Adrenal gland (tissue), 12 donors: ENCODE data around the gene UGDH. TPM values are rescaled to one million over a fixed set of nuclear protein-coding genes. Genes with fewer than 3 reads are reported as not detected.

Source experiments
- DNase-seq, 7 donors: peaks; one replicate each; pipeline ENCODE4 v3.0.0-alpha.2; 2019 to 2020
- H3K27ac ChIP-seq, 5 donors: fragments of 200-600 bp; sonication (generic) in 4 of 5; 1 replicate in 3 of 5; 2 replicates in 2 of 5; pipeline versions ENCODE4 v1.5.1 to v1.8.0; 2016 to 2020; ENCODE audit warnings: mild to moderate bottlenecking in 1 of 5
- H3K27me3 ChIP-seq: fragments of 200-600 bp; 2 replicates; pipeline ENCODE4 v1.8.0; 2021
- H3K36me3 ChIP-seq, 2 donors: fragments of 200-600 bp; replicated peaks in 1 of 2; 1 replicate in 1 of 2; 2 replicates in 1 of 2; pipeline versions ENCODE4 v1.5.1 to v1.8.0; 2018 to 2022
- H3K4me1 ChIP-seq, 2 donors: fragments of 200-600 bp; replicated peaks in 1 of 2; 1 replicate in 1 of 2; 2 replicates in 1 of 2; pipeline versions ENCODE4 v1.5.1 to v1.8.0; 2018 to 2021
- H3K4me3 ChIP-seq, 4 donors: fragments of 200-600 bp; sonication (generic) in 3 of 4; one replicate each; pipeline ENCODE4 v1.5.1; 2016 to 2018
- H3K9me3 ChIP-seq, 3 donors: fragments of 200-600 bp; sonication (generic) in 1 of 3; replicated peaks in 1 of 3; 1 replicate in 2 of 3; 2 replicates in 1 of 3; pipeline versions ENCODE4 v1.5.1 to v1.8.0; 2016 to 2021
- CTCF ChIP-seq, 6 experiments: fragments of 450-650 bp in 4 of 6; fragments of 200-600 bp in 2 of 6; sonication (generic) in 1 of 6; IDR thresholded peaks; 1 replicate in 5 of 6; 2 replicates in 1 of 6; pipeline versions ENCODE4 v1.5.1 to v1.8.0; 2016 to 2021; ENCODE audit warnings: antibody characterized with exemption in 6 of 6, mild to moderate bottlenecking in 2 of 6, moderate library complexity in 1 of 6
- POLR2A ChIP-seq, 2 donors: fragments of 450-650 bp; IDR thresholded peaks; one replicate each; pipeline ENCODE4 v1.6.1; 2017; ENCODE audit warnings: antibody characterized with exemption in 2 of 2, mild to moderate bottlenecking in 2 of 2, moderate library complexity in 1 of 2
- WGBS, 4 donors: extraction: QIAGEN DNeasy Blood & Tissue Kit in 2 of 4; methylation state at CpG; one replicate each; pipeline versions ENCODE4 v1.1.5 to v1.1.7; 2013 to 2017; 5-methylcytosine and 5-hydroxymethylcytosine counted together
- intact Hi-C, 2 donors: fragments of 100-400 bp; cut with DNase I; formaldehyde crosslinking; loops; one replicate each; pipeline versions ENCODE4 v1.14.1 to v1.15.0; 2022 to 2023
- polyA plus RNA-seq, 3 donors: library from polyadenylated mRNA; stranded (reverse); fragments of 200-250 nt in 2 of 3; fragments of 350-450 nt in 1 of 3; fragmentation: Illumina TruSeq in 1 of 3; extraction: RNeasy Lipid Tissue Mini Kit (QIAGEN cat#74804) in 1 of 3; gene quantifications; one replicate each; pipeline ENCODE4 v1.2.3, GENCODE V29; 2013 to 2014
- total RNA-seq, 9 donors: library from RNA; depleted of rRNA in 4 of 9; stranded (reverse); fragments of >200 nt in 4 of 9; fragments of 120-200 nt in 1 of 9; fragmentation: NEBNext Ultra II Directional in 1 of 9; extraction: Animal tissue kit (Norgen Biotek cat#: 25700) in 1 of 9; gene quantifications; one replicate each; pipeline versions ENCODE4 v1.1.0 to v1.2.4, GENCODE V29; 2013 to 2023
- donor health status: healthy with polysubstance abuse.
- donor health status: Bipolar disorder and iron deficiency.
- donor health status: DM: yes; HTN: yes; CAD: no.
- donor health status: DM: no; HTN: no; CAD: no.
- donor health status: DM: no; HTN: no; CAD: no.
- donor health status: DM: yes; HTN: yes; CAD: no.

The UGDH gene
- total and polyA plus RNA-seq, 12 donors, result 10.6 to 93.3 (median 47.5) TPM

DNA sequence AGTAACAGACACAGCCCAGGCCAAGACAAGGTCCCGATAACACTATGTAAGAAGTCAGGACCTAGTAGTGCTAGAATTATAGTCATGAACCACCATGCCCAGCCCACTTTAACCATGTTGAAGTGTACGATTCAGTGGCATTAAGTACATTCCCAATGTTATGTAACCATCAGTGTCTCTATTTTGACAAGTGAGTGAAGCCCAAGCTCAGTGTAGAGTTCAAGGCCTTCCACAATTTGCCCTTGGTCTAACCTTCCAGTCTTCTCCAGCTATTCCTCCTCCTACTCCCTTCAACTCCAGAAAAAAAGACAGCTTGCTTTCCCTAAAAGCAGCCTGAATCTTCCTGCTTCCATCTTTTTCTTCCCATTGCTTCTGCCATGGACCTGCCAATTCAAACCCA is 36.9 kb downstream of the UGDH start:
- no peaks in the 10 kb centered on the region for H3K27me3 ChIP-seq
- WGBS, 4 donors, result 70 to 90% (median 82%) methylated on average over 2 of the region's 2 CpGs
- DNase-seq, result no peak
- H3K4me3 ChIP-seq, result no peak overlapping the region
- H3K9me3 ChIP-seq, result no peaks in the 10 kb centered on the region
- intact Hi-C loops, result no loop called here
- no peaks in the 10 kb centered on the region for H3K4me1 ChIP-seq
- TF ChIP-seq POLR2A (IDR thresholded peaks at IDR 0.05), result no peak
- no peak for TF ChIP-seq CTCF (IDR thresholded peaks at IDR 0.05)
- H3K27ac ChIP-seq, result no peak overlapping the region
- H3K36me3 ChIP-seq, result no peaks in the 10 kb centered on the region

DNA sequence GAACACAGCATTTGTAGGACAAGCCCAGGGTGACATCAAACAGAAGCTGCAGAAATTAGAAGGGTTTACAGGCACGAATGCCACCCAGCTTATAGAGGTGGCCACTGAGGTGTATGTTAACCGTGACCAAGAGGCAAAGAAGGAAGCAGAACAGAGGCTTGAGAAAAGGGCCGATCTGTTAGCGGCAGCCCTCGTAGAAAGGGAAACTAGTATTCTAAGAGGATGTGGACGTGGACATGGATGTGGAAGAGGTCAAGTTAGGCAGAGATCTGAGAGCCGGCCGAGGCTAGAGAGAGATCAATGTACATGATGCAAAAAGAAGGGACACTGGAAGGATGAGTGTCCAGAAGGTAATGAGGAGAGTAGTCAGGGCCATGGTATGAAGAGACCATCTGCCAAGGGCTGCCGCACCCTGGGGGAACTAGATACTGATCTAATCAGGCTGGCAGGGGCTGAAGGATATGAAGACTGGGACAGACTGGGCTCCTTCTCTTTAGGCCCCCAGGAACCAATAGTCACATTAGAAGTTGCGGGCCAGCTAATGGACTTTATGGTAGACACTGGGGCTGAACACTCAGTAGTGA is 40.9 kb downstream of the UGDH start:
- Histone ChIP-seq H3K4me1 (no peaks in the 10 kb centered on the region), H3K9me3 (no peaks in the 10 kb centered on the region), H3K36me3 (no peaks in the 10 kb centered on the region), H3K27me3 (no peaks in the 10 kb centered on the region), H3K27ac (no peak overlapping the region), H3K4me3 (no peak overlapping the region)
- intact Hi-C loops, result no loop called here
- DNase-seq, result no peak
- WGBS, 4 donors, result 74 to 80% (median 76%) methylated on average over 10 of the region's 10 CpGs
- TF ChIP-seq POLR2A (IDR thresholded peaks at IDR 0.05) (no peak), CTCF (IDR thresholded peaks at IDR 0.05) (no peak)

DNA sequence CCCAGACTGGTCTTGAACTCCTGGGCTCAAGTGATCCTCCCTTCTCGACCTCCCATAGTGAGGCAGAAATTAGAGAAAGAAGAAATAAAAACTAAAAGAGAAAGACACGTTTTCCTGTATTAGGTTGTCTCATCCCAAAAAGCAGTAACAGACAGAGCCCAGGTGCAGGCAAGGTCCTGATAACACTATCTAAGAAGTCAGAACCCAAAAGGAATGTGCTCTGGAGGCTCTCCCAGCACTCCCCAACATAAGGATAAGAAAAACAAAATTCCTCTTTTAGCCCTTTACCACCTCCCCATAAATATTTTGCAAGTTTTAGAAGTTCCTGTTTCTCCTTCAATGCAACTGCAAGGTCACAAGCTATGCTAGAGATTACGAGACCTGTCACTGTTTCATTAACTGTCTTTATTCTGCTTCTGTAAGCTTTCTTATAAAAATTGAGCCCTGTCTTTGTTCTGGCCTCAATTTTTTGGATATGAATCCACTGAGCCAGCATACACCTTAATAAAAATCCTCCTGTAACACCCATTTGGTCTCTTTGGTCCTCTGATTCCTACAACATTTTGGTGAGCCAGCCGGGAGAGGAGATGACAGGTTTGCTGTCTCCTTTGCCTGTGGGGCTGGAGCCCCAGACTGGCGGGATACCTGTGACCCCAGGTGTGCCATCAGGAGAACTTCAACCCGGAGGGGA is 42.5 kb downstream of the UGDH start:
- Histone ChIP-seq H3K27me3 (no peaks in the 10 kb centered on the region), H3K9me3 (no peaks in the 10 kb centered on the region), H3K4me1 (no peaks in the 10 kb centered on the region), H3K4me3 (no peak overlapping the region), H3K36me3 (no peaks in the 10 kb centered on the region), H3K27ac (no peak overlapping the region)
- intact Hi-C loops, result no loop called here
- TF ChIP-seq POLR2A (IDR thresholded peaks at IDR 0.05), result no peak
- no peak for TF ChIP-seq CTCF (IDR thresholded peaks at IDR 0.05)
- no peak for DNase-seq
- 71 to 78% (median 77%) methylated on average over 6 of the region's 6 CpGs for WGBS, 4 donors

DNA sequence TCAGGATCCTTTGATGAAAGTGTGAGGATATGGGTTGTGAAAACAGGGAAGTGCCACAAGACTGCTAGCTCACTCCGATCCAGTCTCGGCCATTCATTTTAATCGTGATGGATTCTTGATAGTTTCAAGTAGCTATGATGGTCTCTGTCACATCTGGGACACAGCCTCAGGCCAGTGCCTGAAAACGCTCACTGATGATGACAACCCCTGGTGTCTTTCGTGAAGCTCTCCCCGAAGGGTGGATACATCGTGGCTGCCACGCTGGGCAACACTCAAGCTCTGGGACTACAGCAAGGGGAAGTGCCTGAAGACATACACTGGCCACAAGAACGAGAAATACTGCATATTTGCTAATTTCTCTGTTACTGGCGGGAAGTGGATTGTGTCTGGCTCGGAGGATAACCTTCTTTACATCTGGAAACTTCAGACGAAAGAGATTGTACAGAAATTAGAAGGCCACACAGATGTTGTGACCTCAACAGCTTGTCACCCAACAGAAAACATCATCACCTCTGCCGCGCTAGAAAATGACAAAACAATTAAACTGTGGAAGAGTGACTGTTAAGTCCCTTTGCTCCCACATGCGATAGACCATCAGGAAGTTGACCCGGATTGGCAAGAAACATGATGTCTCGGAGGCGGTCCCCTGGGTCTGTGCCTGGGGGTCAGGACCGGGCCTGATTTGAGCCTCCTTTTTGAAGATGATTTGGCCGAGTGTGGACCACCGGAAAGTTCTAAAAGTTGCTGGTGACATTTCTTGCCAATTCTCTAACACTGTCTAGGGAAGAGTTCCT is 46.1 kb downstream of the UGDH start:
- Histone ChIP-seq H3K27me3 (no peaks in the 10 kb centered on the region), H3K4me1 (no peaks in the 10 kb centered on the region), H3K9me3 (no peaks in the 10 kb centered on the region), H3K36me3 (no peaks in the 10 kb centered on the region), H3K4me3 (no peak overlapping the region), H3K27ac (no peak overlapping the region)
- intact Hi-C loops, result no loop called here
- TF ChIP-seq POLR2A (IDR thresholded peaks at IDR 0.05) (no peak), CTCF (IDR thresholded peaks at IDR 0.05) (no peak)
- no peak for DNase-seq
- WGBS, 4 donors, result 80 to 90% (median 82%) methylated on average over 18 to 21 of the region's 21 CpGs
